Heart right ventricle (tissue), 16 donors: ENCODE measurements around the gene MLIP. TPM values are rescaled to one million over a fixed set of nuclear protein-coding genes. Genes with fewer than 3 reads are reported as not detected.

Experiments used
- ATAC-seq, 8 donors: fragments of 200-7000 bp; cut with Tn5 transposase; one replicate each; pipeline ENCODE4 v1.9.1; 2020; ENCODE audit warnings: mild to moderate bottlenecking in 8 of 8, moderate library complexity in 8 of 8, moderate number of reproducible peaks in 1 of 8
- DNase-seq, 2 donors: peaks; one replicate each; pipeline ENCODE4 v3.0.0-alpha.2; 2020
- H3K27ac ChIP-seq, 10 donors: fragments of 200-600 bp; sonication (generic) in 2 of 10; one replicate each; pipeline versions ENCODE4 v1.5.0 to v1.8.0; 2020 to 2022; ENCODE audit warnings: mild to moderate bottlenecking in 3 of 10
- H3K27me3 ChIP-seq, 7 donors: fragments of 200-600 bp; one replicate each; pipeline ENCODE4 v1.8.0; 2021 to 2022; ENCODE audit warnings: mild to moderate bottlenecking in 2 of 7
- H3K36me3 ChIP-seq, 9 donors: fragments of 200-600 bp; sonication (generic) in 1 of 9; one replicate each; pipeline versions ENCODE4 v1.5.0 to v1.8.0; 2020 to 2022; ENCODE audit warnings: mild to moderate bottlenecking in 2 of 9
- H3K4me1 ChIP-seq, 9 donors: fragments of 200-600 bp; sonication (generic) in 1 of 9; one replicate each; pipeline versions ENCODE4 v1.5.0 to v1.8.0; 2020 to 2022; ENCODE audit warnings: mild to moderate bottlenecking in 4 of 9
- H3K4me3 ChIP-seq, 10 donors: fragments of 200-600 bp; sonication (generic) in 2 of 10; one replicate each; pipeline versions ENCODE4 v1.5.0 to v1.8.0; 2020 to 2022; ENCODE audit warnings: mild to moderate bottlenecking in 7 of 10, moderate library complexity in 2 of 10
- H3K9me3 ChIP-seq, 11 donors: fragments of 200-600 bp in 10 of 11; sonication (generic) in 2 of 11; one replicate each; pipeline versions ENCODE4 v1.5.0 to v1.8.0; 2013 to 2022; ENCODE audit warnings: mild to moderate bottlenecking in 2 of 11, control low read depth in 1 of 11, moderate library complexity in 1 of 11
- WGBS, 2 donors: extraction: QIAGEN DNeasy Blood & Tissue Kit; methylation state at CpG; one replicate each; pipeline ENCODE4 v1.1.7; 2013; ENCODE audit warnings: inconsistent platforms in 1 of 2; 5-methylcytosine and 5-hydroxymethylcytosine counted together
- intact Hi-C, 10 donors: fragments of 100-400 bp; cut with DNase I; formaldehyde crosslinking; loops; one replicate each; pipeline versions ENCODE4 v1.11.1 to v1.14.2; 2022
- polyA plus RNA-seq, 2 donors: library from polyadenylated mRNA; stranded (reverse); fragments of 200-250 nt; gene quantifications; one replicate each; pipeline ENCODE4 v1.2.3, GENCODE V29; 2013
- total RNA-seq, 10 donors: library from RNA; stranded (reverse); fragmentation: NEBNext Ultra II Directional in 3 of 10; extraction: Animal tissue kit (Norgen Biotek cat#: 25700) in 3 of 10; gene quantifications; one replicate each; pipeline versions ENCODE4 v1.2.1 to v1.2.4, GENCODE V29; 2021 to 2023
- TF ChIP-seq, protein P1 (sequence below), 9 donors: fragments of 200-600 bp; sonication (generic) in 2 of 9; IDR thresholded peaks; one replicate each; pipeline versions ENCODE4 v1.5.0 to v1.8.0; 2021 to 2022; ENCODE audit warnings: antibody characterized with exemption in 9 of 9, mild to moderate bottlenecking in 5 of 9, moderate library complexity in 1 of 9
- donor health status: Arrhythmogenic right ventricular cardiomyopathy.
- donor health status: ischemic (EF 13 %, LVEDD 7.1; RV severe dilation, severe dysfunction).
- donor health status: healthy with polysubstance abuse.
- donor health status: DM: no; HTN: yes; CAD: no.
- donor health status: DM: no; HTN: no; CAD: no.
- donor health status: ischemic (EF 25% LVEDD 6.9; RV normal size, moderate dysfunction).
- donor health status: ischemic (EF 25% LVEDD 5.7; RV mildly dilated, moderate dysfunction).
- donor health status: healthy.
- donor health status: DM: yes; HTN: yes; CAD: no.
- donor health status: Ischemic cardiomyopathy.
- donor health status: ischemic (EF 35%, LVEDD 5.7; RV mildly dilated, moderate dysfunction).
- donor health status: nonischemic (EF 11% LVEDD 7.7; RV severe dilation, severe dysfunction).
- donor health status: DM: yes; HTN: yes; CAD: no.
- donor health status: PGD.
- donor health status: ischemic (EF 29% LVEDD 5.4; RV normal size, mild dysfunction).
- donor health status: nonischemic (EF 23%, LVEDD 6.1; RV moderate dilation, normal function).

The MLIP gene
- total and polyA plus RNA-seq, 12 donors = 102 to 486 (median 394) TPM

GRCh38 chr6:54308986-54309315 lies 197.7 kb downstream of the MLIP start:
- H3K4me1 ChIP-seq = no peaks in the 10 kb centered on the region
- intact Hi-C loops = no loop called here
- 90% methylated on average over 4 of the region's 4 CpGs for WGBS, 2 donors
- H3K27ac ChIP-seq = no peak overlapping the region
- ATAC-seq = no peak
- TF ChIP-seq, protein P1, sequence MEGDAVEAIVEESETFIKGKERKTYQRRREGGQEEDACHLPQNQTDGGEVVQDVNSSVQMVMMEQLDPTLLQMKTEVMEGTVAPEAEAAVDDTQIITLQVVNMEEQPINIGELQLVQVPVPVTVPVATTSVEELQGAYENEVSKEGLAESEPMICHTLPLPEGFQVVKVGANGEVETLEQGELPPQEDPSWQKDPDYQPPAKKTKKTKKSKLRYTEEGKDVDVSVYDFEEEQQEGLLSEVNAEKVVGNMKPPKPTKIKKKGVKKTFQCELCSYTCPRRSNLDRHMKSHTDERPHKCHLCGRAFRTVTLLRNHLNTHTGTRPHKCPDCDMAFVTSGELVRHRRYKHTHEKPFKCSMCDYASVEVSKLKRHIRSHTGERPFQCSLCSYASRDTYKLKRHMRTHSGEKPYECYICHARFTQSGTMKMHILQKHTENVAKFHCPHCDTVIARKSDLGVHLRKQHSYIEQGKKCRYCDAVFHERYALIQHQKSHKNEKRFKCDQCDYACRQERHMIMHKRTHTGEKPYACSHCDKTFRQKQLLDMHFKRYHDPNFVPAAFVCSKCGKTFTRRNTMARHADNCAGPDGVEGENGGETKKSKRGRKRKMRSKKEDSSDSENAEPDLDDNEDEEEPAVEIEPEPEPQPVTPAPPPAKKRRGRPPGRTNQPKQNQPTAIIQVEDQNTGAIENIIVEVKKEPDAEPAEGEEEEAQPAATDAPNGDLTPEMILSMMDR (IDR thresholded peaks at IDR 0.05) = no peak
- no peak for DNase-seq
- no peak overlapping the region for H3K4me3 ChIP-seq
- no peaks in the 10 kb centered on the region for H3K9me3 ChIP-seq
- no peaks in the 10 kb centered on the region for H3K27me3 ChIP-seq
- H3K36me3 ChIP-seq = no peaks in the 10 kb centered on the region

GRCh38 chr6:54310377-54311152 lies 199.3 kb downstream of the MLIP start:
- WGBS, 2 donors = 84 to 85% methylated on average over 1 of the region's 1 CpG
- intact Hi-C loops = no loop called here
- no peaks in the 10 kb centered on the region for H3K4me1 ChIP-seq
- H3K36me3 ChIP-seq = no peaks in the 10 kb centered on the region
- ATAC-seq (no peak), DNase-seq (no peak)
- H3K27me3 ChIP-seq = no peaks in the 10 kb centered on the region
- H3K9me3 ChIP-seq = no peaks in the 10 kb centered on the region
- TF ChIP-seq, protein P1 (IDR thresholded peaks at IDR 0.05) = no peak
- H3K27ac ChIP-seq = no peak overlapping the region
- no peak overlapping the region for H3K4me3 ChIP-seq

GRCh38 chr6:54315656-54316055 lies 204.4 kb downstream of the MLIP start:
- DNase-seq (no peak), ATAC-seq (no peak)
- WGBS, 2 donors = 80 to 82% methylated on average over 4 of the region's 4 CpGs
- intact Hi-C loops = no loop called here
- H3K27ac ChIP-seq = no peak overlapping the region
- H3K36me3 ChIP-seq = no peaks in the 10 kb centered on the region
- H3K4me3 ChIP-seq = no peak overlapping the region
- peaks cover 0 to 2% (median 0%) of the 10 kb centered on the region in 11 donors for H3K9me3 ChIP-seq
- no peaks in the 10 kb centered on the region for H3K4me1 ChIP-seq
- no peaks in the 10 kb centered on the region for H3K27me3 ChIP-seq
- TF ChIP-seq, protein P1 (IDR thresholded peaks at IDR 0.05) = no peak

Other genes with a start within 250 kb of the MLIP start
- 1 to 10 TPM in 1 of 10 donors, under 1 TPM in 7, not detected in 2; 0.22 to 1.0 (median 0.35) TPM for gene TINAG, start 197.0 kb downstream of the MLIP start, total RNA-seq
- gene TINAG, start 197.0 kb downstream of the MLIP start, polyA plus RNA-seq = under 1 TPM; 0.04 to 0.22 TPM